Mesenchymal stem cell (in vitro differentiated cells and primary cell): ENCODE results near the gene CCAR1.

ENCODE experiments used
- DNase-seq: peaks from one replicate; pipeline ENCODE4 v3.0.0-alpha.2; 2013
- H2AFZ ChIP-seq: one replicate; pipeline ENCODE4 v1.6.1; 2013; ENCODE audit warnings: low read depth, mild to moderate bottlenecking, control low read depth, inconsistent platforms, low read length, moderate library complexity
- H2AK5ac ChIP-seq: 2 replicates; pipeline ENCODE4 v1.6.1; 2013; ENCODE audit warnings: low read length, moderate library complexity, mild to moderate bottlenecking, inconsistent platforms; ENCODE audit not compliant: severe bottlenecking
- H2BK120ac ChIP-seq: one replicate; pipeline ENCODE4 v1.6.1; 2013; ENCODE audit warnings: low read depth, mild to moderate bottlenecking, inconsistent platforms, low read length, moderate library complexity
- H2BK12ac ChIP-seq, 2 experiments: one replicate each; pipeline ENCODE4 v1.6.1; 2013; ENCODE audit warnings: inconsistent platforms in 2 of 2, low read length in 2 of 2, mild to moderate bottlenecking in 2 of 2, moderate library complexity in 2 of 2, control low read depth in 1 of 2
- H2BK15ac ChIP-seq: one replicate; pipeline ENCODE4 v1.6.1; 2013; ENCODE audit warnings: mild to moderate bottlenecking, low read depth, inconsistent platforms; ENCODE audit not compliant: poor library complexity, severe bottlenecking
- H2BK5ac ChIP-seq: 2 replicates; pipeline ENCODE4 v1.6.1; 2013; ENCODE audit warnings: low read depth, mild to moderate bottlenecking, low read length, control low read depth, inconsistent platforms; ENCODE audit not compliant: poor library complexity, severe bottlenecking
- H3K14ac ChIP-seq, 2 experiments: one replicate each; pipeline ENCODE4 v1.6.1; 2013; ENCODE audit warnings: inconsistent platforms in 2 of 2, low read length in 2 of 2, control low read depth in 1 of 2, mild to moderate bottlenecking in 1 of 2, moderate library complexity in 1 of 2
- H3K18ac ChIP-seq, 2 experiments: one replicate each; pipeline ENCODE4 v1.6.1; 2013; ENCODE audit warnings: inconsistent platforms in 2 of 2, low read length in 2 of 2, control low read depth in 1 of 2, low read depth in 1 of 2, mild to moderate bottlenecking in 1 of 2
- H3K23ac ChIP-seq, 2 experiments: one replicate each; pipeline ENCODE4 v1.6.1; 2013; ENCODE audit warnings: inconsistent platforms in 2 of 2, low read length in 2 of 2, mild to moderate bottlenecking in 2 of 2, moderate library complexity in 2 of 2, control low read depth in 1 of 2
- H3K27ac ChIP-seq: 2 replicates; pipeline ENCODE4 v1.5.1; 2013; ENCODE audit warnings: mild to moderate bottlenecking, moderate library complexity, low read length, control low read depth, inconsistent platforms; ENCODE audit not compliant: poor library complexity, severe bottlenecking
- H3K27me3 ChIP-seq, 2 experiments: 2 replicates each; pipeline versions ENCODE4 v1.6.1 to v1.7.0; 2013; ENCODE audit warnings: low read length in 2 of 2, mild to moderate bottlenecking in 2 of 2, moderate library complexity in 2 of 2, control low read depth in 1 of 2, inconsistent platforms in 1 of 2; ENCODE audit not compliant: control insufficient read depth in 1 of 2, insufficient read depth in 1 of 2
- H3K36me3 ChIP-seq, 2 experiments: 2 replicates each; pipeline versions ENCODE4 v1.6.1 to v1.7.0; 2013; ENCODE audit warnings: low read length in 2 of 2, control low read depth in 1 of 2, inconsistent platforms in 1 of 2, low read depth in 1 of 2, mild to moderate bottlenecking in 1 of 2; ENCODE audit not compliant: insufficient read depth in 2 of 2, control insufficient read depth in 1 of 2
- H3K4ac ChIP-seq, 2 experiments: one replicate each; pipeline ENCODE4 v1.6.1; 2013; ENCODE audit warnings: inconsistent platforms in 2 of 2, low read length in 2 of 2, mild to moderate bottlenecking in 2 of 2, moderate library complexity in 2 of 2, control low read depth in 1 of 2, low read depth in 1 of 2
- H3K4me1 ChIP-seq: 2 replicates; pipeline ENCODE4 v1.6.1; 2013; ENCODE audit warnings: low read depth, low read length, control low read depth; ENCODE audit not compliant: control insufficient read depth, insufficient read depth
- H3K4me2 ChIP-seq: 2 replicates; pipeline ENCODE4 v1.6.1; 2013; ENCODE audit warnings: low read length, mild to moderate bottlenecking, inconsistent platforms; ENCODE audit not compliant: poor library complexity, severe bottlenecking
- H3K4me3 ChIP-seq, 2 experiments: 2 replicates each; pipeline versions ENCODE4 v1.5.1 to v1.7.0; 2013; ENCODE audit warnings: low read length in 2 of 2, mild to moderate bottlenecking in 2 of 2, control low read depth in 1 of 2, low read depth in 1 of 2; ENCODE audit not compliant: insufficient read depth in 1 of 2
- H3K79me1 ChIP-seq: replicated peaks from 2 replicates; pipeline ENCODE4 v1.6.1; 2013; ENCODE audit warnings: mild to moderate bottlenecking, control low read depth, low read length, inconsistent platforms; ENCODE audit not compliant: poor library complexity, severe bottlenecking
- H3K9ac ChIP-seq: 2 replicates; pipeline ENCODE4 v1.7.0; 2013; ENCODE audit warnings: mild to moderate bottlenecking, low read length, moderate library complexity
- H3K9me3 ChIP-seq: 2 replicates; pipeline ENCODE4 v1.7.0; 2013; ENCODE audit warnings: mild to moderate bottlenecking, low read length; ENCODE audit not compliant: control insufficient read depth
- H4K8ac ChIP-seq: one replicate; pipeline ENCODE4 v1.6.1; 2013; ENCODE audit warnings: inconsistent platforms, mild to moderate bottlenecking, low read length, moderate library complexity
- H4K91ac ChIP-seq: one replicate; pipeline ENCODE4 v1.6.1; 2013; ENCODE audit warnings: mild to moderate bottlenecking, low read length, inconsistent platforms
- whole genome bisulfite sequencing: methylation state at CpG from one replicate; pipeline ENCODE4 v1.1.7; 2013; ENCODE audit warnings: mixed read lengths; 5-methylcytosine and 5-hydroxymethylcytosine counted together

Gene CCAR1

GRCh38 chr10:68790476-68790875 lies 69.4 kb downstream of the CCAR1 start:
- no peaks in the 10 kb centered on the region for H3K4me1 ChIP-seq
- H3K9ac ChIP-seq, result no peak overlapping the region
- H3K27me3 ChIP-seq, result no peaks in the 10 kb centered on the region
- no peak overlapping the region for H3K4ac ChIP-seq
- no peak overlapping the region for H2BK12ac ChIP-seq
- H3K4me2 ChIP-seq, result no peak overlapping the region
- H2BK5ac ChIP-seq, result no peak overlapping the region
- no peak overlapping the region for H3K4me3 ChIP-seq
- no peak overlapping the region for H3K27ac ChIP-seq
- H2AFZ ChIP-seq, result no peak overlapping the region
- no peak overlapping the region for H2BK15ac ChIP-seq
- peaks cover 34 to 91% of the 10 kb centered on the region in 2 experiments for H3K36me3 ChIP-seq
- no peak for DNase-seq
- 97% methylated on average over 10 of the region's 10 CpGs for WGBS
- no peak overlapping the region for H4K8ac ChIP-seq
- no peaks in the 10 kb centered on the region for H3K9me3 ChIP-seq
- no peak overlapping the region for H3K14ac ChIP-seq
- peaks cover 11% of the 10 kb centered on the region for H3K79me1 ChIP-seq
- no peak overlapping the region for H4K91ac ChIP-seq
- H3K23ac ChIP-seq, result no peak overlapping the region
- H3K18ac ChIP-seq, result no peak overlapping the region
- H2BK120ac ChIP-seq, result no peak overlapping the region
- no peak overlapping the region for H2AK5ac ChIP-seq

DNA sequence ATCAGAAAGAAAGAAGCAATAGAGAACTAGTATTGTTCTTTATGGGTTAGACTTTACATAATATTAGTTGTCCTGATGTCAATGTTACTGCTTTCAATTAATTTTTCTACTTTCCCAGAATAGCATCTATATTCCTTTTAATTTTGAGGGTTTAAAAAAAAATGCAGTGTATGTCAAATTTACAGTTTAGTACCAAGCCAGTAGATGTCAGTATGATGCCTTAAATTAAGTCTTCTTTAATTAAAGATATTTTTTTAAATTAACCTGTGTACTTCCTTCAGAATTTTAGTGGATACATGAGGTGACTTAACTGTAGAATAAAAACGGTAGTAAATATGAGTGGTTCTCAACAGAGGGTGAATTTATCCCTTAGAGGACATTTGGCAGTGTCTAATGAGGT lies 71.1 kb downstream of the CCAR1 start:
- Histone ChIP-seq H2BK120ac (no peak overlapping the region), H4K91ac (no peak overlapping the region), H3K27ac (no peak overlapping the region), H3K4me1 (no peaks in the 10 kb centered on the region), H2BK15ac (no peak overlapping the region), H3K23ac (no peak overlapping the region), H3K4ac (no peak overlapping the region), H3K4me2 (no peak overlapping the region), H3K14ac (no peak overlapping the region), H4K8ac (no peak overlapping the region), H3K9me3 (no peaks in the 10 kb centered on the region), H2AFZ (no peak overlapping the region), H3K4me3 (no peak overlapping the region), H3K18ac (no peak overlapping the region), H2AK5ac (no peak overlapping the region), H3K27me3 (no peaks in the 10 kb centered on the region), H2BK5ac (no peak overlapping the region), H3K9ac (no peak overlapping the region), H3K79me1 (peaks cover 13% of the 10 kb centered on the region), H3K36me3 (peaks cover 38 to 87% of the 10 kb centered on the region in 2 experiments), H2BK12ac (no peak overlapping the region)
- WGBS, result 100% methylated on average over 1 of the region's 1 CpG
- peak; percentile 35 for DNase-seq

- Histone ChIP-seq H3K23ac (no peak overlapping the region), H3K4me3 (no peak overlapping the region), H3K79me1 (peaks cover 10% of the 10 kb centered on the region), H3K4me1 (peaks cover 2% of the 10 kb centered on the region), H3K27ac (no peak overlapping the region), H3K4ac (no peak overlapping the region), H2AK5ac (no peak overlapping the region), H3K9ac (no peak overlapping the region), H2BK5ac (no peak overlapping the region), H3K9me3 (no peaks in the 10 kb centered on the region), H4K91ac (no peak overlapping the region), H2BK15ac (no peak overlapping the region), H3K36me3 (peaks cover 29 to 61% of the 10 kb centered on the region in 2 experiments), H2BK120ac (no peak overlapping the region), H3K14ac (no peak overlapping the region), H3K27me3 (no peaks in the 10 kb centered on the region), H2BK12ac (no peak overlapping the region), H3K4me2 (no peak overlapping the region), H3K18ac (no peak overlapping the region), H2AFZ (no peak overlapping the region), H4K8ac (no peak overlapping the region)
- 87% methylated on average over 2 of the region's 4 CpGs for WGBS
- no peak for DNase-seq
Measured at GRCh38 chr10:68795886-68796532, 75.0 kb downstream of the CCAR1 start.

DNA sequence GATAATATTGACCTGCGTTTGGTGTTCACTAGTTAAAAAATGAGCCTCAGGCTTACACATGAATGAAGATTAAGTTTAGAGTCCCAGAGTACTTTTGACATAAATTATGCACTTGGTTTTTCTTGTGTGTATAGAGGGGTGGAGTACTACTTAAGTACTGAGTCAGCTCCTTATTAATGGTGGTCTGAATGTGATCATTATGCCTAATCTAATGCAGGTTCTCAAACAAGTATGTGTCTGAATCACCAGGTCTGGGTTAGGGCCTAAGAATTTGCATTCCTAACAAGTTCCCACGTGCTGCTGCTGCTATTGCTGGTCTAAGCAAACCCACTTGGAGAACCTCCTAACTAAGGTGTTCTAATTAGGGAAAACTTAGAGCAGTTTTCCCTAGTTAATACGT lies 75.6 kb downstream of the CCAR1 start:
- Histone ChIP-seq H3K9me3 (no peaks in the 10 kb centered on the region), H3K79me1 (peaks cover 10% of the 10 kb centered on the region), H2BK5ac (no peak overlapping the region), H3K23ac (no peak overlapping the region), H3K14ac (no peak overlapping the region), H4K8ac (no peak overlapping the region), H3K4me1 (peaks cover 2% of the 10 kb centered on the region), H2AFZ (no peak overlapping the region), H3K18ac (no peak overlapping the region), H3K27me3 (no peaks in the 10 kb centered on the region), H3K4me3 (no peak overlapping the region), H3K27ac (no peak overlapping the region), H3K4ac (no peak overlapping the region), H3K4me2 (no peak overlapping the region), H4K91ac (no peak overlapping the region), H2BK15ac (no peak overlapping the region), H2BK12ac (no peak overlapping the region), H3K9ac (no peak overlapping the region), H3K36me3 (peaks cover 29 to 55% of the 10 kb centered on the region in 2 experiments), H2AK5ac (no peak overlapping the region), H2BK120ac (no peak overlapping the region)
- no peak for DNase-seq
- 100% methylated on average over 3 of the region's 3 CpGs for WGBS
